PC-9 (cell line): ENCODE results near the gene SORD.

Experiments used
- EZH2 ChIP-seq: fragments of 200-600 bp; sonication (generic); IDR thresholded peaks from 2 replicates; pipeline ENCODE4 v1.8.0; 2017; ENCODE audit warnings: antibody characterized with exemption, low read depth
- TF ChIP-seq, protein P1 (sequence below): fragments of 200-600 bp; sonication (generic); conservative IDR thresholded peaks from 2 replicates; pipeline ENCODE4 v1.6.1; 2017; ENCODE audit warnings: mixed run types, antibody characterized with exemption, mild to moderate bottlenecking, moderate library complexity

DNA sequence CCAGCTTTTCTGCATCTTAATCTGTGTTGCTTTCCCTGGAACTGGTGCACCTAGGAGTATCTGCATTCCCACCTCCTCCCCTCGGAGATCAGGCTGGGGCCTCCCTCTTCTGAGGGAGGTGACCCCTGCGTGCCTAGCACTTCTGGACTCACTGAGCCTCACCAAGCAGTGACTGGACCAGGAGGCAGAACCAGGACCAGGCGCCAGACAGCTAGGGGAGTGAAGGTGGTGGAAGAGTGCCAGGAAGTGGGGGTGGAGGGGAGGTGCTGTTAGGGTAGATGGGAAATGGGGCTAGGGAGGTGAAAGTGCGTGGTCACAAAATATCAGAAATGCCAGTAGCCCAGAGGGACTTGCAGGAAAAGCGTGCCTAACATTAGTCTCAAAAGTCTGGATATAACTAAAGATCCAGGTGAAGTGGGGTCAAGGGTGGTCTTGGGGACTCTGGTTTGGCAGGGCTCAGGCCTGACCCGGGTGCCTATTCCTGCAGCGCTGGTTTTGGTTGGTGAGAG, 92.4 kb downstream of the SORD start:
- TF ChIP-seq, protein P1, sequence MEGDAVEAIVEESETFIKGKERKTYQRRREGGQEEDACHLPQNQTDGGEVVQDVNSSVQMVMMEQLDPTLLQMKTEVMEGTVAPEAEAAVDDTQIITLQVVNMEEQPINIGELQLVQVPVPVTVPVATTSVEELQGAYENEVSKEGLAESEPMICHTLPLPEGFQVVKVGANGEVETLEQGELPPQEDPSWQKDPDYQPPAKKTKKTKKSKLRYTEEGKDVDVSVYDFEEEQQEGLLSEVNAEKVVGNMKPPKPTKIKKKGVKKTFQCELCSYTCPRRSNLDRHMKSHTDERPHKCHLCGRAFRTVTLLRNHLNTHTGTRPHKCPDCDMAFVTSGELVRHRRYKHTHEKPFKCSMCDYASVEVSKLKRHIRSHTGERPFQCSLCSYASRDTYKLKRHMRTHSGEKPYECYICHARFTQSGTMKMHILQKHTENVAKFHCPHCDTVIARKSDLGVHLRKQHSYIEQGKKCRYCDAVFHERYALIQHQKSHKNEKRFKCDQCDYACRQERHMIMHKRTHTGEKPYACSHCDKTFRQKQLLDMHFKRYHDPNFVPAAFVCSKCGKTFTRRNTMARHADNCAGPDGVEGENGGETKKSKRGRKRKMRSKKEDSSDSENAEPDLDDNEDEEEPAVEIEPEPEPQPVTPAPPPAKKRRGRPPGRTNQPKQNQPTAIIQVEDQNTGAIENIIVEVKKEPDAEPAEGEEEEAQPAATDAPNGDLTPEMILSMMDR = no peak
- no peak for TF ChIP-seq EZH2
